ENCODE results near the gene NOS1AP. TPM values are rescaled to one million over a fixed set of nuclear protein-coding genes. Genes with fewer than 3 reads are reported as not detected.

The NOS1AP gene
- polyA plus RNA-seq, 3 donors, result 0.12 TPM; not detected in 2

DNA sequence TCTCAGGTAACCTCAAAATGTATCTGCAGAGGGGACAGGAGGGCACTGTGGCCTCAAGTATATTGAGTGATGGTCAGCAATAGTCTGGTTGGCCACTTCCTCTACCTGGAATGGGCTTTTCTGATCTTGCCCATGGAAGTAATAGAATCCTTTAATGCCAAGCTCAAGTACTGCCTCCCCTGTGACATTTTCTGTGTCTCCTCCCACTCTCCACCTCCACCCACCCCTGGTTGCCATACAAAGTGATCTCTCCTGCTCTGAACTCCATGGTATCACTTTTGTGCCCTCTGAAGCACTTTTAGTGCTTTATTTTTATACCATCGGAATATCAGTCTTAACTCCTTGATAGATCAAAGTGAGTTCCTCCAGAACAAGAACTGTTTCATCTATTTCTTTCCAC lies 9.2 kb upstream of the NOS1AP start:
- Mint-ChIP-seq H3K4me3 (no peak overlapping the region), H3K27ac (peak overlapping the region in 1 of 7 donors; percentile 12)

DNA sequence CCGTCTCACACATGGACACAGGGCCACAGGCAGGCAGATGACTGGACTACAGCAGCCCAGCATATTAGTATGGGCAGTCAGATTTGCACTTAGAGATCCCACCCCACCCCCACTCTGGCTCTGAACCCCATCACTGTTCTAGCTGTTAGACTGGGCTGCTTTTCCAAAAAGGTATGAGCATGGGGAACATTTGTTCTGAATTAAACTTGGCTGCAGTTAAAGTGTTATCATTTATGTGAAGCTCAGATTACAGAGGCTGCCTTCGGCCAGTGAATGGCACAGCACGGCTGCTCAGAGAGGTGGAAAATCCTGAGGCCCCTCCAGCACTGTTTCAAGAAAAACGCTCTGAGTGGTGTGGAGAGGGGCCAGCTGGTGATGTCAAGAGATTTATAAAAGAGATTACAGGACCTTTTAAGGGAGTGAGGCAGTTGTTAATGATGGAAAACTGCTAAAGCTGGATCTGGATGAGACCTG lies 6.9 kb upstream of the NOS1AP start:
- H3K79me2 ChIP-seq (ENCODE audit: insufficient read depth, low read length), result no peaks in the 10 kb centered on the region
- no peaks in the 10 kb centered on the region for H3K36me3 Mint-ChIP-seq
- no peaks in the 10 kb centered on the region for H3K36me3 ChIP-seq (replicated peaks in 1 of 2; ENCODE audit: control insufficient read depth in 1 of 2, insufficient read depth in 2 of 2, low read length in 2 of 2)
- peaks cover 0 to 6% of the 10 kb centered on the region in 2 donors for H3K27me3 ChIP-seq (ENCODE audit: control insufficient read depth in 2 of 2, insufficient read depth in 2 of 2, low read length in 2 of 2)
- H3K27ac ChIP-seq (ENCODE audit: low read depth in 1 of 2, low read length in 2 of 2), result no peak overlapping the region
- intact Hi-C loops (cut with micrococcal nuclease), result no loop called here
- peaks cover 9 to 18% (median 15%) of the 10 kb centered on the region in 3 donors for H3K27me3 Mint-ChIP-seq (ENCODE audit: low read depth in 3 of 3)
- H3K9me3 Mint-ChIP-seq, result no peaks in the 10 kb centered on the region
- no peak overlapping the region for H3K4me3 Mint-ChIP-seq
- TF ChIP-seq, protein P1, sequence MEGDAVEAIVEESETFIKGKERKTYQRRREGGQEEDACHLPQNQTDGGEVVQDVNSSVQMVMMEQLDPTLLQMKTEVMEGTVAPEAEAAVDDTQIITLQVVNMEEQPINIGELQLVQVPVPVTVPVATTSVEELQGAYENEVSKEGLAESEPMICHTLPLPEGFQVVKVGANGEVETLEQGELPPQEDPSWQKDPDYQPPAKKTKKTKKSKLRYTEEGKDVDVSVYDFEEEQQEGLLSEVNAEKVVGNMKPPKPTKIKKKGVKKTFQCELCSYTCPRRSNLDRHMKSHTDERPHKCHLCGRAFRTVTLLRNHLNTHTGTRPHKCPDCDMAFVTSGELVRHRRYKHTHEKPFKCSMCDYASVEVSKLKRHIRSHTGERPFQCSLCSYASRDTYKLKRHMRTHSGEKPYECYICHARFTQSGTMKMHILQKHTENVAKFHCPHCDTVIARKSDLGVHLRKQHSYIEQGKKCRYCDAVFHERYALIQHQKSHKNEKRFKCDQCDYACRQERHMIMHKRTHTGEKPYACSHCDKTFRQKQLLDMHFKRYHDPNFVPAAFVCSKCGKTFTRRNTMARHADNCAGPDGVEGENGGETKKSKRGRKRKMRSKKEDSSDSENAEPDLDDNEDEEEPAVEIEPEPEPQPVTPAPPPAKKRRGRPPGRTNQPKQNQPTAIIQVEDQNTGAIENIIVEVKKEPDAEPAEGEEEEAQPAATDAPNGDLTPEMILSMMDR (IDR thresholded peaks at IDR 0.05), result no peak
- no peak overlapping the region for H2AFZ ChIP-seq (ENCODE audit: insufficient read depth, low read depth, low read length, poor library complexity, severe bottlenecking)
- no peak overlapping the region for H3K27ac Mint-ChIP-seq
- WGBS (ENCODE audit: insufficient coverage), result 91% methylated on average over 3 of the region's 4 CpGs
- H3K4me2 ChIP-seq (replicated peaks; ENCODE audit: extremely low read depth, low read length, poor library complexity, severe bottlenecking), result no peak overlapping the region
- DNase-seq, result no peak
- no peaks in the 10 kb centered on the region for H3K9me3 ChIP-seq (replicated peaks in 1 of 2; ENCODE audit: control insufficient read depth in 1 of 2, insufficient read depth in 1 of 2, low read length in 2 of 2)
- no peak overlapping the region for H3K4me3 ChIP-seq (replicated peaks in 1 of 3; ENCODE audit: low read depth in 2 of 3, low read length in 3 of 3)
- H3K4me1 Mint-ChIP-seq, result peaks cover 6% of the 10 kb centered on the region
- H3K9ac ChIP-seq (ENCODE audit: insufficient read depth, low read length, poor library complexity, severe bottlenecking), result no peak overlapping the region
- H3K4me1 ChIP-seq (ENCODE audit: control insufficient read depth in 1 of 2, insufficient read depth in 2 of 2, low read length in 2 of 2), result no peaks in the 10 kb centered on the region
- H4K20me1 ChIP-seq (ENCODE audit: insufficient read depth, low read length), result no peaks in the 10 kb centered on the region

More for the DNA sequence above, 9.2 kb upstream of the NOS1AP start:
- Histone ChIP-seq H3K27ac (ENCODE audit: low read depth in 1 of 2, low read length in 2 of 2) (no peak overlapping the region), H3K4me3 (replicated peaks in 1 of 3; ENCODE audit: low read depth in 2 of 3, low read length in 3 of 3) (no peak overlapping the region), H2AFZ (ENCODE audit: insufficient read depth, low read depth, low read length, poor library complexity, severe bottlenecking) (no peak overlapping the region), H3K9me3 (replicated peaks in 1 of 2; ENCODE audit: control insufficient read depth in 1 of 2, insufficient read depth in 1 of 2, low read length in 2 of 2) (no peaks in the 10 kb centered on the region), H3K9ac (ENCODE audit: insufficient read depth, low read length, poor library complexity, severe bottlenecking) (no peak overlapping the region), H3K79me2 (ENCODE audit: insufficient read depth, low read length) (no peaks in the 10 kb centered on the region), H4K20me1 (ENCODE audit: insufficient read depth, low read length) (no peaks in the 10 kb centered on the region), H3K36me3 (replicated peaks in 1 of 2; ENCODE audit: control insufficient read depth in 1 of 2, insufficient read depth in 2 of 2, low read length in 2 of 2) (no peaks in the 10 kb centered on the region), H3K4me2 (replicated peaks; ENCODE audit: extremely low read depth, low read length, poor library complexity, severe bottlenecking) (no peak overlapping the region), H3K4me1 (ENCODE audit: control insufficient read depth in 1 of 2, insufficient read depth in 2 of 2, low read length in 2 of 2) (no peaks in the 10 kb centered on the region), H3K27me3 (ENCODE audit: control insufficient read depth in 2 of 2, insufficient read depth in 2 of 2, low read length in 2 of 2) (no peaks in the 10 kb centered on the region)
- TF ChIP-seq, protein P1 (IDR thresholded peaks at IDR 0.05), result no peak
- Mint-ChIP-seq H3K9me3 (no peaks in the 10 kb centered on the region), H3K4me1 (peaks cover 7% of the 10 kb centered on the region), H3K27me3 (ENCODE audit: low read depth in 3 of 3) (peaks cover 6 to 15% (median 8%) of the 10 kb centered on the region in 3 donors), H3K36me3 (no peaks in the 10 kb centered on the region)
- WGBS (ENCODE audit: insufficient coverage), result 100% methylated on average over 1 of the region's 1 CpG
- intact Hi-C loops (cut with micrococcal nuclease), result no loop called here
- DNase-seq, result no peak
